UCSD-AML1 (cell line): ENCODE measurements around the gene L3MBTL4.

ENCODE experiments used
- DNase-seq: peaks from one replicate; lab custom pipeline; 2025; ENCODE audit not compliant: unreplicated experiment; lab: John Stamatoyannopoulos, UW

L3MBTL4 gene

DNA sequence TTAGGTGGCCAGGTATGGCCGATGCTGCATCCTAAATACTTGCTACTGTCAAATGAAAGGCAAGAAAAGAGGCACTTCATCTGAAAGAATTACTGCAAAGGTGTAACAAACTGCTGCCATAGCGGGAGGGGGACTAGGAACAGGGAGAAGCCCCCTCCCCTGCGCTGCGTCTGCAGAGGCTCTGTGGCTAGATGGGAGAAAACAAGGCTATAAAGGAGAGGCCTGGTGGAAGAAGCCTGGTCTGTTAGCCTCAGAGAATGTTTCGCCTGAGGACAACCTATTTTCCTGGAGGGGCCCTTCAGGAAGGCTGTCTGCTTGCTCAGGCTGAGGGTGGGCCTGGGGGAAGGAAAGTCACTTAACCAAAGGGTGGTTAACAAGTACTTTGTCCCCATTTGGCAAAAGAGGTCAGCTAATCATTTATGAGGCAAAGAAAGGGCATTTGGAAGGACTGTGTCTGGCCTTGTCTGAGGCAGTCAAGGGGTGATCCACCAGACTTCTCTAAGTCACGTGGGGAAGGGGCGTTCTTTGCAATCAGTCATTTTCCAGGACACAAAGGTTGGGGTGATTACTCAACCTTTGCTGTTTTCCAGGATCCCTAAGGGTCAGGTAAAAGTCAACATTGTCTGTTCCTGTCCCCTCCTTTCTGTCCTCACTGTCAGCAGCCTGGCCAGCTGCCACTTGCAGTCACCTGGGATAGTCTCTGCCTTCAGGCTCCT lies 416.4 kb downstream of the L3MBTL4 start:
- DNase-seq, result no peak

DNA sequence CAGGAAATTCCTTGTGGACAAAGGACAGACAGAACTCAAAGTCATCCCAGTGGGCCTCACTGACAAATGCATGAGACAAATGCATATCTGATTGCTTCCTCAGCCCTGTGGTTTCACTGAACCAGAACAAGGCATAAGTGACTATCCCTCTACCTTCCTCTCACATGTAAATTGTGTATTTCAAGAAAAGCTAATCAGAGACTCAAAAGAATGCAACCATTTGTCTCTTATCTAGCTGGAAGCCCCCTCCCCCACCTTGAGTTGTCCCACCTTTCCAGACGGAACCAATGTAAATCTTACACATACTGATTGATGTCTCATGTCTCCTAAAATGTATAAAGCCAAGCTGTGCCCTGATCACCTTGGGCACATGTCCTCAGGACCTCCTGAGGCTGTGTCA lies 417.4 kb downstream of the L3MBTL4 start:
- no peak for DNase-seq

DNA sequence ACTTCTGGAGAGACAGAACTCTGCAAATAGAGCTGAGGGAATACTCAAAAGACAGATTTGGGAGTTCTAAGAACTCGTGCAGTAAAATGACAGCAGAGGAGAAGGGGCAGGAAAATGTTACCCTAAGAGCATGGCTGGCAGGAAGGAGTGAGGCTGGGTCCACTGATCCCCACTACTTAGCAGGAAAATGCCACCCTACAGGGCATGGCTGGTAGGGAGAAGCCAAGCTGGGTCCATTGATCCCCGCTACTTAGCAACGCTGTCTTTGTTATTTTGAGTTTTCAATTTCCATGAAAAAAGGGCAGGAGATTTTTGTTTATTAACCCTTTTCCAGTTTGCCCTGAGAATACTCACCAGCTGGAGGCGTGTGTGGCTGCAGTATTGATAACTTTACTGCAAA lies 419.1 kb downstream of the L3MBTL4 start:
- no peak for DNase-seq

DNA sequence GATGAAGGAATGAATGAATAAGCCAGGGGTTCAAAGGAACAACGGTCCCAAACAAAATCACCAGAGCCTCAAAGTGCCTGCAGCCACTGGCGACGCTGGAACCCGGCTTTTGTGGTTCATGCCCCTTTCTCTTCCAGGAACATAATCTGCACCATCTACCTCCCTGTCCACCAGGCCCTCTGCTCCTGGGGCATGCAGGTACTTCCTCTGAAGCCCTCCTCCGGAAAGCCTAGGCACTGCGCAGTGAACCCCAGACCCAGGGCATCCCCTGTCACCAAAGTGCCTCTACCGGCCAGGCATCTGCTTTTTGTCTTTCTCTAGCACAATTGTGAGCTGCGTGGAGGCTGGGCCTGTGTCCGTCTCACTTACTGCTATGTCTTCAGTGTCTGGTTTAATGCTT lies 420.8 kb downstream of the L3MBTL4 start:
- DNase-seq, result no peak

DNA sequence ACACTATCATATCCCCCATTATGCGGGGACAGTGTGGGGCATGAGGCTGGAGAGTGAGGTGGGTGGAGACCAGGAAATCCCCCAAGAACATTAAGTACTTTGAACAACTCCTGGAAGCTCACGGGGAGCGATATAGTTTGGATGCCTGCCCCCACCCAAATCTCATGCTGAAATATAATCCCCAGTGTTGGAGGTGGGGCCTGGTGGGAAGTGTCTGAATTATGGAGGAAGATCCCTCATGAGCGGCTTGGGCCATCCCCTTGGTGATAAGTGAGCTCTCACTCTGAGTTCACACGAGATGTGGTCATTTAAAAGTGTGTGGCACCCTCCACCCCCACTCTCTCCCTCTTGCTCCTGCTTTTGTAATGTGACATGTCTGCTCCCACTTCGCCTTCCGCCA lies 422.3 kb downstream of the L3MBTL4 start:
- DNase-seq, result no peak

DNA sequence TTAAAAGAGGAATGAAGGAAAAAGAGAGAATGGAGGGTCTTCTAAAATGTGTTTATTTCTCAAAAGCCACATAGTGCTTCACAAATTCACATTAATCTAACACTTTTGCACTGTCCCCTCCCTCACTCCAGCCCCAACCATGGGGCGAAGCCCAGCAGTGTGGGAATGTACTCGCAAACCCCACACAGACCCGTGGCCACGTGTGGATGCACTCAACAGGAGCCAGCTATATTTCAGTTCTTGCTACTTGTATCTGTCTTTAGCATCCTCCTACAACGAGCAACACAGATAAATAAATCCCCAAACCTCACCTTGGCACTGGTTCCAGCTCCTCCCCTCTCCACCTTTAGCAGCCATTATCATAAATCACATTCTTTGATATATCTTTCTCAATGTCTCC lies 427.5 kb downstream of the L3MBTL4 start:
- no peak for DNase-seq

DNA sequence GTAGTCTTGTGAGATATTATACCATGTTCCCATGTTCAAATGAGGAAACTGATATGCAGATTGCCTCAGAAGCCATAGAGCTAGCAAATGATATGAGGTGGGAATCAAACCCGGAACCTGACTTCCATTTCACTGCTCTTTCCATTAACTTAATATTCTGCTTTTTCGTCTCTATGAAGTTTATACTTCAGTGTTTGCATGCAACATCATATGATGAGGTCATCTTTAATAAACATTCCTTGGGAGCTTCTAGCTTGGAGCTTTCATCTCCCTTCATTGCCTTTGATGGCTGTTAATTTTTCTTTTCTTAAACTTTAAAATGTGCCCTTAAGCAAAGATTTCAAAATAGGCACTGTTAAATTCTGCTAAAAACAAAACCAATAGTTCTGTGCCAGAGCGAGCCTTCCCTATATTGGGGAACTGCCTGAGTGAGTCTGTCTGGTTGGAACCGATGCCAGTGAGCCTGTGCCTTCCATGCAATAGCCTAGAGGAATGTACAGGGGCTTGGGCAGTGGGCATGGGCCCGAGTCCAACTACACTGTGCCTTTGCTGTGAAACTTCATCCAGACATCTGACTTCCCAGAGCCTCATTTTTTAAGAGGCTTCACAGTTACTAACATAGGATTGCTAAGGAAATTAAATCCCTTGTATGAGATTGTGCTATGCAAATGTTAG lies 428.3 kb downstream of the L3MBTL4 start:
- no peak for DNase-seq

DNA sequence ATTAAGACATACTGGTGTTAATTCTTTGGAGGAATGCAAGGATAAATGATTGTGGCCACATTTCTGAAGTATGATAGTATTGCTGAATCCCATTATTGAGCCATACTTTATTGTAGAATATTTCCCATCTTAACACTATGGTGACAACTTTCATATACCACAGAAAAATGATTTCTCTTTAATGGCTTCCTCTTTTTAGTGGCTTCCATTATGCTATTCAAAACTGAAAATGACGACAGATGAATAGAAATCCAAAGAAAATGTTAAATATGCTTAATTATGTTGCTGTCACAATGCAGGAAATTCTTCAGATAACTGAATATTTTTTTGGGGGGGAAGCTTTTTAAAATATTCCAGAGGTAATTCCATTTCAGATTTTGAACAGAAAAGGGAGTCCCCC lies 430.5 kb downstream of the L3MBTL4 start:
- DNase-seq, result no peak

DNA sequence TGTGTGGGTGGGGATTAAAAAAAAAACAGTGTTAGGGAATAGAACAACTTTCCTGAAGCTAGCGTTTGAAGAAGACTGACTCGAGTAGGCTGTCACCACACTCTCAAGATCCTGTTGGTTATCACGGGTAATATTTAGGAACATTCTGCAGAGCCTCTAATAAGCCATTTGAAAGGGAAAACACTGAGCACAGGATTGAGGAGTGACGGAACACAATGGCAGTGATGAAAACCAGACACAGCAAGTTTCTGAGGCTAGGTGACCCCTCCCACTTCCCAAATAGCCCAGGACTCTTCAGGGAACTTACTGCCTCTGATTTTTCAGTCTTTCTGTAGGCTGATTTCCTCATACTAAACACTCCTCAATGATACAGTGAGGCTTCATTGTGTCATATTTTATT lies 431.2 kb downstream of the L3MBTL4 start:
- no peak for DNase-seq

DNA sequence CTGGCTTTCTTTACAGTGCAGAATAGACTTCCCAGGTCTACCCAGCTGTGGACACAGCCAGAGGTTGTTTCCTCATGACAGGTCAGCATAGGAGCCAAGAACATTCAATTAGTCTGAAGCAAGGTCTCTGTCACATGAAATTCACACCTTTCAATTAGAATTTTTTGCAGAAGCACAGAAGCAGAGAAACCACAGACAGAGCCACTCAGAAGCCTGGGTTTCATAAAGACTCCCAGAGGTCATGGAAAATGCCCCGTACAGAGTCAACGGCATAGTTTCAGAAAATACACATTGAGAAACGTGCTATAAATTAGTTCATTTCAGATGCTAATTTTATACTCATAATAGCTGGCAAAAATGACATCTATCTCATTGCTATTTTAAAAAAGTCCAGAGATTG lies 432.4 kb downstream of the L3MBTL4 start:
- DNase-seq, result no peak

DNA sequence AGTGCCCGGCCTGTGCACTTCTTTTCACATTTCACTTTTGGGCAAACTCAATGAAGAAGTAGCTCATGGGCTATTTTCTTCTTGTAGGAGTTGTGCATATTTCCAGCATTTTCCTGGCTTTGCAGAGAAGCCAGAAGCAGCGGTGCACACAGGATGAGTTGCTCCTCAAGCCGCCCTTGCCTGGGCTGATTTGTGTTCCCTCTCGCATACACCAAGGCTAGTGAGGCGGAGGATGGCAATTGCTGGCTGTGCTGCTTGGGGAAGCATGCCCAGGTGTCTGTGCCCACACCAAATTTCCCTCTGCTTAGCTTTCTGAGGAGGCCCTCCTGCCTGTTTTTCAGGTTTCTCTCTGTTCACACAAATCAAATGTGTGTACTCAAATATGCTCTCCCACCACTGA lies 434.0 kb downstream of the L3MBTL4 start:
- DNase-seq, result no peak

DNA sequence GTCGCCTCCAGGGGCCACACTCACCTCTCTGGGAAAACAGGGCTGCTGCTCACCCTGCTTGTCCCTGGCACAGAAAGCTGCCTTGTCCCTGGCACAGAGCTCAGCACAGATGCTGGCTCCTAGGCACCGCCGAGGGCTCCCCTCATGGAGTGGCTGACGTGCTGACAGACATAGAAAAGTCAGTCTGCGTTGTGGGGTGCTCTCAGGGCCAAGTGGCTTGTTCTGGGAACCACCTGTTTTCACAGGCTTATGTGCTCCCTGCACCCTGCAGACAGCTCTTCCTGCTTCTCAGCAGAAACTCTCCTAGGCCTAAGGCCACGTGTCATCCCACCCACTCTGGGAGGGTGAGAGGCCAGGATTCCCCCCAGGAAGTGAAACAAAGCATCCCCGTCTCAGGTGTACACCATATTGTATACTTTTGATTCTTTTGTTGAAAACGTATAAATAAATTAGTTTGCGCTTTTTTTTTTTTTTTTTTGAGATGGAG lies 434.7 kb downstream of the L3MBTL4 start:
- no peak for DNase-seq

DNA sequence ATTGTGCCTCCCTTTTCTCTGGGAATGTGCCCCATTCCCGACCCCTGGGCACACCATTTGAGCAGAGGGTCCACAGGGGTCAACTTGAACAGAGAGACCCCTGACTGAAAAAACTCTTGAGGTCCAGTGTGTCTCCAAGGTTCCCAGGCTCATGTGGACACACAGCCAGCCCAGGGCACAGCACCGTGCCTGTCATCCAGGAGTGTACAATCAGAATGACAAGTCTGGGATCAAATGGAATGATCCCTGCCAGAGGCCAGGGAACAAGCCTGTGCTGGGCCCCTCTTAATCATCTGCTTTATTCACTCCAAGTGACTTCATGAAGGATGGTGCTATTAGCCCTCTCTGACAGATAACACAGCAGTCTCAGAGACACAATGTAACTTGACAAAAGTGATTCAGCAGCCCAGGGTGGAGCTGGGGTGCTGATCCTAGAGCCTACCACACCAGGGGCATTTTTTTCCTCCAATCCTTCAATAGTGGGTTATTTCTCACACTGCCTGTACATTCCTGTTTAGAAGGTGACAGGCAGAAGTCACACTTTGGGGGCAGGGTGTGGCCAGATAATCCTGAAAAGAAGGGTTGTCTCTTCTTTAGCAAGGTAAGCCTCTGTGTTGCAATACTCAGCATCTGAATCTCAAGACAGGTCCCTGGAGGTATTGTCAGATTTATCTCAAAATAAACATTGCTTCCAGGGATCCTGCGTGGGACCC lies 435.4 kb downstream of the L3MBTL4 start:
- no peak for DNase-seq

DNA sequence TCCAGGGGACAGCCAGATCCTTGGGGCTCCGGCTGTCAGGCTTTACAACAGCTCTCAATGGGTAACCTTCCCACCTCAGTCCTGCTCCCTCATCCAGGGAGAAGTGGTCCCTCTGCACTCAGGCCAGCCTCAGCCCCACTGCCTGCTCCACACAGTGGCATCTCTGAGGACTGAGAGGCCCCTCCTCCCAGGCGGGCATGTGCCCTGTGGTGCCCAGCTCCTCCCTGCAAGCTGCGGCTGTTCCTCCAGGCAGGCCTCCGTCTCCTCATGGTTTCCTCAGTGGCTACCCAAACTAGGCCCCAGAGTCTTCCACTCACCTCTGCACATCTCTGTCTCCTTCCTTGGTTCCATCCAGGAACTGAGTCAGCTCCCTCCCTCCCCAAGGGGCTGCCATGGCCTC lies 437.7 kb downstream of the L3MBTL4 start:
- DNase-seq, result no peak

DNA sequence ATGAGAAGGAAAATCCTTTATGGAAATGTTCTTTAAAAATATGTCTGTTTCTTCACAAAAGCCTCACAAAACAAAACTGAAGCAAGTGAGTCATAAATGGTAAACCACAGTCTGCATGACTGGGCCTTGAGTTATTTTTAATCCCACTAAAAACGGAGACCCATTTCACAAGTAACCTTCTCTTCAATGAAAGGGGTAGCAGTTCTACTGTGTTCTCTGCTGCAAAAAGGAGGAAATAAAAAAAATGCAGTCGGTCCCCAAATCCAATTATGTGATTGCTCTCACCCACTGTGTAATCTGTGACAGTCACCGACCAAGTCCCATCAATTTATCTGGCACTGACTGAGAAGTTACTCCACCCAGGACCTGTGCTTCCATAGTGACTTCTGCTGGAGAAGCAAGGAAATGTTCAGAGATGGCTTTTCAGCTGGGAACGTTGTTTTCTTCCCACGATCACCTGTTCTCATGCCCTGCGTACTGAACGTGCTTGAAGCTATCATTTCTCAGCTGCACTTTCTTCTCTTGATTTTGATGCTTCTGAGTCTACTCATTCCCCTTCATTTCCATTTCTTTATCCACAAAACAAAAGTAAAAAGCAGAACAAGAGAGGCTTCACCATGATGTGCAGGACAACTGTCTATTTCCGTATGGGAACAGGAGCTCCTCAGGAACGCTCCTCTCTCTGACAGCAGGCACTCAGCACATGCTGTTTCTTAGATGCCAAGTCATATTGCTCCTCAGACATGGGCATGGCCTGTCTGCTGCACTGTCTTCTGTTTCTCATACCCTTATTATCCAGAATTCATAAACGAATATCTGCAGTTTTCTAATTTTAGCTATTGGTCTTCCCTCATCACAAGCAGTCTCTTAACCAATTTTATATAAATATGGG lies 439.4 kb downstream of the L3MBTL4 start:
- no peak for DNase-seq

DNA sequence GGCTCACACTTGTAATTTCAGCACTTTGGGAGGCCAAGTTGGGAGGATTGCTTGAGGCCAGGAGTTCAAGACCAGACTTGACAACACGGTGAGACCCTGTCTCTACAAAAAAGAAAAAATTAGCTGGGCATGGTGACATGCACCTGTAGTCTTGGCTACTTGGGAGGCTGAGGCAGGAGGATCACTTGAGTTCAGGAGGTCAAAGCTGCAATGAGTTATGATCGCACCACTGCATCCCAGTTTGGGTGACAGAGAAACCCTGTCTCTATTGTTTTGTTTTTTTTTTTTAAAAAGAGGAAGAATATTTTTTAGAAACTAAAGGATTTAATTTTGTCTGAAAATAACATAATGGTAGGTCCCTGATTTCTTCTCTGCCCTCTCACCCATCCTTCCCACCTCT lies 440.0 kb downstream of the L3MBTL4 start:
- DNase-seq, result no peak

DNA sequence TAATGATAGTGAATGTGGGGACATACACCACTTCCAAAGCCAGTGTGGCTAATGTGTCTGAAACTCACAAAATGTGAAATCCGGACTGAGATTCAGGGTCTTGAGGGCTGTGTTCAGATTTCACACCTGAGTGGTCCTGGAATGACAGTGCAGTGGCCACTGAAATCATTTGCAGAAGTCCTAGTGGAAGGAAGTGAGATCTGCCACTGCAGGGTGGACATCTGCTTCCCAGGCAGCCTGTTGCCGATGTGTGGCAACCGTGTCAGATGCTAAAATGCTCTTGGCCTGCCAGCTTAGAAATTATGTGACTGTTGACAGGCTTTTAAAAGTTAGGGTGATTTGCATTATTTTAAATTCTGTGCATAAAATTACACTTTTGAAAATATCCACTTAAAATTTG lies 441.6 kb downstream of the L3MBTL4 start:
- no peak for DNase-seq

DNA sequence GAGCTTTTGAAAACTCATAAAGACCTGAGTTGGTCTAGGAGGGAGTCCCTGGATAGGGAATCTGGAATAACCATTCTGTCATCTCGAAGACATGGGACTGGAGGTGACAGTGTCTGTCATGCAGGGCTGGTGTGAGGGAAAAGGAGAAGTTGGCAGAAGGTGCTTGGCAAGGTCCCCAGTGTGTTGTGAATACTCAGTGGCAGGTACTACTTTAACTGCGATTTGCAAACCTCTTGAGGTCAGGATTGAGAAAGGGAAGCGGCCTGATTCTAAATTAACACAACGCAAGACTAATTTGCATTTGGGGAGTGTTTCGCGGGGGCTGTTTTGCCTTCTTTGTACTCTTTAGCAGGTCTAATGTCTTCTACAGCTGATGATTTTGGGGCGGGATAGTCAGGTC lies 442.4 kb downstream of the L3MBTL4 start:
- no peak for DNase-seq

DNA sequence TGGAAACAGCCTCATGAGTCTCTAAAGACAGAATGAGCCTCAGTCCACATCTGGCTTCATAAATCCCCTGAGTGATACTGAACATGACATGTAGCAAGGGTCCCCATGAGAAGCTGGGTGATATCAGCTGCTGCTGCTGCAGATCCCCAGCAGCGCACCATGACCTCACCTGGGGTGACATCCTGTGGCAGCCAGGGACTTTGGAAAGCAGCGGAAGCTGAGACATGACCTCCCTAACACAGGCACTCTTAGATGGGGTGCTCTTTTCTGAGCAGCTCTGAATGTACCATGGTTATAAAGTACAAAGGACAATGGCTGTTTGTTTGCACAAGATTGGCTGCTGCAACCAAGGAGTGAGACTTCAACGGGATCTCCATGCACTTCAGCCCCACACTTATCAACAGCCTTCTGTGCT lies 444.7 kb downstream of the L3MBTL4 start:
- no peak for DNase-seq

DNA sequence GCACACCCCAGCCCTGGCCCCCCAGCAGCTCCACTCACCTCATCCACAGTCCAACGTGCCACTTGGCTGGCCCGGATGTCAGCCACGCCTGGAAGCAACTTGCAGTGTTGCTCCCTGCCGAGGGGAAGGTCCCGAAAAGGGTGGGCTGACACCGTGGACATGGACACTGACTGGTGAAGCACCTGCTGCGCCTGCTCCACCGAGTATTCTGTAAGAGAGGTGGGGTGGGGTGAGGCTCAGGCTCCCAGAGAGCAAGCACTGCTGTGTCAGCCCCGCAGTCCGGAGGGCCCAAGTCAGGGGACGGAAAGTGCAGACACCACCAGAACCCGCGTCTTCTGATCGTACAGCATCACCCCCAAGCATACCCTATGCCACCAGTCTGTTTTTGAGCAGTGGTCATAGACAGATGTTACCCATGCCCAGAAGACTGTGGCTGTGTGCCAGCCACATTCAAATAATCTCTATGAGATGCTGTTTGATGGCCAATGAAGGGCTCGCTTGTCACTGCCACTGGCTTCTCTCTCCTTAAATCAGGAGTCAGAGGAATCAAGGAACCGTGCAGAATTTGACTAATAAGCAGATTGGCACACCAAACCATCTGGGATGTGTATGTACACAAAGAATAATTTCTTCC lies 445.2 kb downstream of the L3MBTL4 start:
- no peak for DNase-seq

DNA sequence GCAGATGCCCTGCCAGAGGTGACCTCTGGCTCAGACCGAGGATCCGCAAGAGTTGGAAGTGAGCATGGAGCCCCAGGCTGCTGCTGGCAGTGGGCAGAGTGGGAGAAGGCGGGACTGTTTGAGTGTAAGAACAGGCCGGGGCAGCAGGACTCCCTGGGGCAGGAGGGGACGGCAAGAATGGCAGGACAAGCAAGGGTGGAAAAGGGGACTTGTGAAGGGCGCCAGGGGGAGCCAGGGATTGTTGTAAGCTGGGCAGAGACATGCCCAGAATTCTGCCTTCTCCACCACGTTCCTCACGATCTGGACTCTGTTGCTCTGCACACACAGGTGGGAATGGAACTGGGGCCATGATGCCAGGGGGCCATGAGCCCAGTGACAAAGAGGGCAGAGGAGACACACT lies 447.0 kb downstream of the L3MBTL4 start:
- no peak for DNase-seq
